Left renal pelvis (tissue), 4 donors: ENCODE measurements around the gene CLTCL1. TPM values are rescaled to one million over a fixed set of nuclear protein-coding genes. Genes with fewer than 3 reads are reported as not detected.

Experiments used
- DNase-seq, 4 donors: peaks; one replicate each; pipeline ENCODE4 v3.0.0-alpha.2; 2013; ENCODE audit warnings: low read depth in 4 of 4, low spot score in 3 of 4
- polyA plus RNA-seq, 4 donors: library from polyadenylated mRNA; unstranded; fragments of 120-200 nt; gene quantifications; one replicate each; pipeline ENCODE4 v1.2.1, GENCODE V29; 2013; ENCODE audit not compliant: insufficient read length in 4 of 4

CLTCL1 gene
- polyA plus RNA-seq, 4 donors = 5.2 to 6.7 (median 6.0) TPM

GRCh38 chr22:19199479-19199878, 92.0 kb downstream of the CLTCL1 start:
- no peak for DNase-seq

DNA sequence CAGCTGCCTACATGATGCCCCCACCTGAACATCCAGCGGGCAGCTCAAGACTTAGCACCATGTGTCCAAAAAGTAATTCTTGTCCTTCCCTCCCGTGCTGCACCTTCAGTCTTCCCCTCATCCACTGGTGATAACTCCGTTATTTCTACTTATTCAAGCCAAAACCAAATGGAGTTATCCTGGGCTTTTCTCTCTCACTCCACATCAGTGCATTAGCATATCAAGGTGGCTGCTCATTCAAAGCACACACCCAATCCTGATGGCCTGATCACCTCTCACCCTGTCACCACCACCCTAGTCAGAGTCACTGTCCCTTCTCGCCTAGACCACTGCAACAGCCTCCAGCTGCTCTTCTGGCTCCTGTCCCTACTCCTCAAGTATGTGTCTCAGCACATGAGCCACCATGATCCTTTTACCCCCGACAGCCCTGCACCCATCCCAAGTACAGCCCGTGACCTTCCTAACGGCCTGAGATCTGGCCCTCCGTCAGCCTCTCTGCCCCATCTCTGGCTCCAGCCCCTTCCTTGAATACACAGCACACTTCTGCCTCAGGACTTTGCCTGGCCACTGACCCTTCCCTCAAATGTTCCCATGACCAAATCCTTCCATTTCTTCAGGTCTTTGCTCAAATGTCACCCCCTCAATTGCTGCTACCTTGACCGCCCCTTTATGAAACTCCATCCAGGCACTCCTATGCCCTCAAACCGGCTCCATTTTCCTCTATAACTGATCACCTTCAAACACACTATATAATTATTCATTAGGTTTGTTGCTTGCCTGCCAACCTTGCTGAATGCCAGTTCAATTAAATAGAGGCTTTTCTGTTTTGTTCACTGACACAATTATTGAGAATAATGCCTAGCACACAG, 93.3 kb downstream of the CLTCL1 start:
- DNase-seq = no peak

GRCh38 chr22:19196841-19197612, 94.5 kb downstream of the CLTCL1 start:
- no peak for DNase-seq

DNA sequence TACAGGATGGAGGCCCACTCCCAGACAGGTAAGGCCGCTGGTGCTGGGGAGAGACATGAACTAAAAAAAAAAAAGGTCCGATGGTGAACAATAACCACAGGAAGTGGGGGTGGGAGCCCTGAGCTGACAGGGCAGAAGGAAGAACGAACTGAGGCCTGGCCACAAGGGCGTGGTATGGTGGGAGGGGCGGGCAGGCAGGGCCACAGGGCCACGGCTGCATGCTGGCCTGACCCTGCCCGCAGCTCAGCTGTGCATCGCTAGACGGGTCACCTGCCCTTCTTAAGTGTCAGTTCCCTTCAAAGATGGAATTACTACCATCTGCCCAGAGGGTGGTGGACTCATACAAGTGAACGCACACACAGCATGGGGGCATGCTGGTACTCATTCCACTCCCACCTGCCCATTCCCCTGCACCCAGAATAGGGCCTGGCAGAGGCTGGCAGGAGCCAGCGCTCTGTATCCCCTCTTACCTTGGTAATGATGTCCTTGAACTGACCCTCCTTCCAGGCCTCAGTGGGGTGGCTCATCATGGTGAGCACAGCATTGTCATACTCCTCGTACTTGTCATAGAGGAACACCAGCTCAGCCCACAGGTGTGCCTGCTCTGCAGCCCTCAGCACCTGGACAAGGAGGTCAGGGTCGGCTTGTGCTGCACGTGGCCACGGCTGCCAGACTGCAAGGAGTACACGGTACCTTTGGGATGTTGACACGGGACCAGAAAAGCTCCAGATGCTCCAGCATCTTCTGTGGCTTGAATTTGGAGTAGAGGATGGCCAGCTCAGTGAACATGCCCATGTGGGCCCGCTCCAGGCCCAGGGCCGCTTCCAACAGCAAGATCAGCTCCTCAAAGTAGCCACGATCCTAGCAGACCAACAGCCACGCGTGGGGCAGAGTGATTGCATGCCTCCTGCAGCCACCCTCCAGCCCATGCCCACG, 95.5 kb downstream of the CLTCL1 start:
- DNase-seq = no peak

DNA sequence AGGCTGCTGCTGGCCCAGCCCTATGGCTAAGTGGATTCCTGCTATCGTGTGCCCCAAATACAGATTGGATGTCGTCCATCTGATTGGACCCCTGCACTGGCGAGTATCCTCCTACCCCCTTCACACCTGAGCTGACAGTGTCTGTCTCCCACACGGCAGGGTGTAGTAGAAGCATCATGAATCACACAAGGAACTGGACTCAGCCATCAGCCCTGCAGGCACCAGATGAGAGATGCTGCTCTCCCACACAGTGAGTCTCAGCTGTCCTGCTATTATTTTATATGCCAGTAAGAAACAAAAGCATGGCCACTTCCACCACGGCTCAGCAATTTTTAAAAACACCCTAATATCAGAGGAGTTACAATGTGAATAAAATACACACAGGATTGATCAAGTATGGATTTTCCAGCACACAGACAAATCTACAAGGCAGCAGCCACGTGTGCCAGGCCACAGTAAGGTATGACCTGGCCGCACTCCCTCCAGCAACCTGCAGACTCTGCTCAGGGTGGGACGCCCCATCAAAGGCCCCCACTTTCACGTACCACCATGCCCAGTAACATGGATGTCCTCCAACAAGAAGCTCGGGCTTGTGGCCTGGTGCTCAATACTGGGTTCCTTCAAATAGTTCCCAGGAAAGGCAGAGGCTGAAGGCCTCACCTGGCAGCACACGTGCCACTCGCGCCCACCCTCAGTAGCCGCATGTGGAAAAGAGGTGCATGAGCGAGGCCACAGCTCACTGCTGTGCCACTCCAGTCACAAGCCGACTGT, 96.6 kb downstream of the CLTCL1 start:
- no peak for DNase-seq

DNA sequence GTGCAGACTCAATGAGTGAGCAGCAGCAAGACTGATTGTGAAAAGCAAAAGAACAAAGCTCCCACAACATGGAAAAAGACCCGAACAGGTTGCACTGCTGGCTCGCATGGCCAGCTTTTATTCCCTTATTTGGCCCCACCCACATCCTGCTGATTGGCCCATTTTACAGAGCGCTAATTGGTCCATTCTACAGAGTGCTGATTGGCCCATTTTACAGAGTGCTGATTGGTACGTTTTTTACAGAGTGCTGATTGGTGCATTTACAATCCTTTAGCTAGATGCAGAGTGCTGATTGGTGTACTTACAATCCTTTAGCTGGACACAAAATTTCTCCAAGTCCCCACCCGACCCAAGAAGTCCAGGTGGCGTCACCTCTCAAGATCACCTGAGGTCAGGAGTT, 97.6 kb downstream of the CLTCL1 start:
- DNase-seq = no peak

GRCh38 chr22:19187716-19188563, 103.6 kb downstream of the CLTCL1 start:
- no peak for DNase-seq

DNA sequence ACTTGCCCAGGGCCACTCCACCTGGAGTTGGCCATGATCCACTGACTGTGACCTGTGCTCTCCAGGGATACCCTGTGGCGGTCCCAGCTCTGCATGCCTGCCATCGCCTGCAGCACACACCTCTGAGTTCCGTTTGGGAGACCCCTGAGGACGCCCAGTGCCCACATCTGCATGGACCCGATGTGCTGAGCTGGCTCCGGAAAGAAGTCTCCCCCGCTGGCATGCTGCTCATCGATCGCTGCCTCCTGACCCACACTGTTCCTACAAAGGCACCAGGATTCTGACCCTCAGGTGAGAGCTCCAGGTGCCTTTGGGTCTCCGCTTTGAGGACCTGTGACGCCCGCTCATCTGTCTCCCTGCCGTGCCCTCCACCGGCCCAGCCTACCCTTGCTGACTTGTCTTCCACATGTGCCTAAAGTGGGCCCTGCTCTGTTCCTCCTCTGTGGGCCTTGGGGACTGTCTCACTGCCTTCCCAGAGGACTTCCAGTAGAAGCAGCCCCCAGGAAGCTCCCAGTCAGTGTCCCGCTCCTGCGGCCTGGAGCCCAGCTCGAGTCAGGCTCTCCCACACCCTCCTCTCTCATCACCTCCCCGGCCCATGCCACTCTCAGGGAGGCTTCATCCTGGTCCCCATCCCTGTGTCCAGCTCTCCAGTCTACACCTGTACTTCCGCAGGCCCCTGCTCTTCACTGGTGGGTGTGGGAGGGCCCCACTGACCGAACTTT, 107.1 kb downstream of the CLTCL1 start:
- DNase-seq = no peak

- no peak for DNase-seq
These were observed 108.3 kb downstream of the CLTCL1 start for GRCh38 chr22:19183216-19183615.

- no peak for DNase-seq
These were observed 108.9 kb downstream of the CLTCL1 start for GRCh38 chr22:19182472-19183157.

- no peak for DNase-seq
These were observed 109.6 kb downstream of the CLTCL1 start for GRCh38 chr22:19181786-19182471.

DNA sequence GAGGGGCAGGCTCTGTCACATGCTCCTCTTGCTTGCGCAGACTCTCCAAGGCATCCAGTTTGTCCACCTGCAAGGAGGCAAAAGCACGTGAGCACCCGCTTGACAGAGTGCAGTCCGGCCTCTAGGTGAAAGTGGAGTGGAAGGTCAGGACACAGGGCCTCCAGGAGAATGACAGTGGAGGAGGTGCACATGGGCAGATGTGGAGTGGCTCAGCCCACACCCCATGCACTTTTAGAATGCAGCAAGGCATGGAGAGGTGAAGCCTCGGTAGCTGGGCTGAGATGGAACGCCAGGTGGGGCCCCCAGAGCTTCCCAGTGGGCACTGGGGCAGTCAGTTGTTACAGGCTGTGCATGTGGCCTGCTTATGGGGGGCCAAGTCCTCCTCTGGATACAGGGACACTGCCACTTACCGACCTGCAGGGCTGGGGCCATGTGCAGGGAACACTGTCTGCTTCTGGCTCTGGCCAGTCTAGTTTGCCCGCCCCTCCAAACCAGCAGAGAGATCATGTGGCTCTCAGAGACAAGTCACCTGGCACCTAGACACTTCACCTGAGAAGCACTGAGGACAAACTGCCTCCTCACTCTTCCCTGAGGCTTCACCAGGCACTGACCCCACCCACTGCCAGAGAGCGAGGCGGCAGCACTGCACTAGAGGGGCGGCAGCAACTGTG, 110.6 kb downstream of the CLTCL1 start:
- DNase-seq = no peak

DNA sequence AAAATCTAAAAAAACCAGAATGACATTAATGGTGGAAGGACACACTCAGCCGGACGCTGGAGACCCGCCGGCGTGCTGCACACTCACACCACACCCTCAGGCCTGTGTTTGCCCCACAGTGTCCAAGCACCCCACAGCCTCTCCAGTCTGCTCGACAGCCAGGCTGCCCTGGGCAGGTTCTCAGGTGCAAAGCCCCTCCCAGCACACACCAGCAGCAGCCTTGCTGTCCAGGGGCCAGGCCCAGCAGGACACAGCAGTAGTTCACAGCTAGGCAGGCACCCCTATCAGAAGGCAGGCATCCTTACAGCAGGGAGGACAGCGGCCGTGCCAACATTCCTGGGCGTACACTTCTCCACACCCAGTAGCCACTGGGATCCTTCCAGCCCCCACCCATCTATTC, 111.3 kb downstream of the CLTCL1 start:
- DNase-seq = no peak

GRCh38 chr22:19179497-19180048, 111.9 kb downstream of the CLTCL1 start:
- peak in 3 of 4 donors; percentile 52 to 63 (median 62) for DNase-seq

DNA sequence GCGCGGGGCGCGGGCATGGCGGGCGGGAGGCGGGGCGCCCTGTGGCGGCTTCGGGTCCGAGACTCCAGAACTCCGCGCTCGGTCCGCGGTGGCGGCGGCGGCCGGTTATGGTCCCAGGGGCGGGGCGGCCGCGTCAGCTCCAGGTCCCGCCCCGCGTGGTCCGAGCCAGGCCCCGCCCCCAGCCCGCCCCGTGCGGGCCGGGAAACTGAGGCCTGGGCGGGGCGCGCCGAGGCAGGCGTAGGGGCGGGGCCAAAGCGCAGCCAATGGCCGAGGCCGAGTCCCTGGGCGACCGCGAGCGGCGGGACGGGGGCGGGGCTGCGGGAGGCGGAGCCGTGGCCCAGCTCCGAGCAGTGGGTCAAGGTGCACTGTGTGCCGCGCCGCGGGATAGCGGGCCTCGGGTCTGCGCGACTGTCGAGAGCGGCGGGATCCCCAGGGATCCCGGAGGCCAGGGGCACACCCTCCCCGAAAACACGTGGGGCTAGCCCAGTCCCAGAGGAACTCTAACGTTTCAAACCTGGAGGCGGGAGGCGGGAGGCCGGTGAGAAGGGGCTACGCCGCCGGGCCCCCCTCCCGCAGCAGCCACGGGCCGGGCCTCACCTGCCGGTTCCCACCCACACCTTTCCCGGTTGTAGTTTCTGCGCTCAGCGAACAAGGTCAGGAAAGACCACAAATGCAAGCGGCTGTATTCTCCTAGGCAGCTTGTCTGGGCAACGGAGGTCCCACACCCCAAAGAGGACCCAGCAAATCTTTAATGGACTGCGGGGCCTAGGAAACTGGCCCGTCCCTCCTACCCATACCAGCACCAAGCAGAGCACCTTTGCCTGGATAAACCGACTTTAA, 112.6 kb downstream of the CLTCL1 start, which contains the start of gene SLC25A1:
Gene SLC25A1, minus strand, starts transcription at position 80 of the 840 bp plus-strand sequence. Its CDS starts 63 bp downstream, at position 17.
- DNase-seq = peak in 3 of 4 donors; percentile 43 to 78 (median 73)
